Activated T-helper 1 cell treated with anti-CD3 and anti-CD28 coated beads, Interleukin-2, amount 50 U/mL, for 16 hours (primary cell): Measurements from ENCODE around the gene DAAM1.

Experiments used
- DNase-seq, 2 donors: peaks; one replicate each; pipeline ENCODE4 v3.0.0-alpha.2; 2020; ENCODE audit warnings: low read depth in 1 of 2, low spot score in 1 of 2

Gene DAAM1

GRCh38 chr14:59337141-59337611 lies 148.7 kb downstream of the DAAM1 start:
- no peak for DNase-seq

- no peak for DNase-seq
Measured at GRCh38 chr14:59338761-59339160, 150.3 kb downstream of the DAAM1 start.

GRCh38 chr14:59339524-59340330 lies 151.3 kb downstream of the DAAM1 start:
- DNase-seq: no peak

GRCh38 chr14:59341858-59342477 lies 153.5 kb downstream of the DAAM1 start:
- no peak for DNase-seq

- no peak for DNase-seq
Measured at GRCh38 chr14:59342516-59343484, 154.3 kb downstream of the DAAM1 start.

- DNase-seq: no peak
Measured at GRCh38 chr14:59343585-59343984, 155.1 kb downstream of the DAAM1 start.

GRCh38 chr14:59344016-59344415 lies 155.5 kb downstream of the DAAM1 start:
- DNase-seq: no peak

GRCh38 chr14:59344691-59345455 lies 156.4 kb downstream of the DAAM1 start:
- DNase-seq: no peak

GRCh38 chr14:59346329-59346728 lies 157.9 kb downstream of the DAAM1 start:
- DNase-seq: no peak

GRCh38 chr14:59346796-59347510 lies 158.5 kb downstream of the DAAM1 start:
- no peak for DNase-seq

- DNase-seq: no peak
Measured at GRCh38 chr14:59347511-59347900, 159.0 kb downstream of the DAAM1 start.

GRCh38 chr14:59347915-59348314 lies 159.4 kb downstream of the DAAM1 start:
- DNase-seq: no peak

- DNase-seq: no peak
Measured at GRCh38 chr14:59349258-59349701, 160.8 kb downstream of the DAAM1 start.

- DNase-seq: no peak
Measured at GRCh38 chr14:59352961-59353360, 164.5 kb downstream of the DAAM1 start.

- DNase-seq: no peak
Measured at GRCh38 chr14:59354666-59355065, 166.2 kb downstream of the DAAM1 start.

GRCh38 chr14:59355091-59355490 lies 166.6 kb downstream of the DAAM1 start:
- no peak for DNase-seq

GRCh38 chr14:59356312-59356711 lies 167.8 kb downstream of the DAAM1 start:
- no peak for DNase-seq

GRCh38 chr14:59356767-59357166 lies 168.3 kb downstream of the DAAM1 start:
- no peak for DNase-seq

- no peak for DNase-seq
Measured at GRCh38 chr14:59358102-59358501, 169.6 kb downstream of the DAAM1 start.

GRCh38 chr14:59358784-59359183 lies 170.3 kb downstream of the DAAM1 start:
- DNase-seq: no peak
